HG03280 (cell line): ENCODE data around the gene PSMD14.

Source experiments
- ATAC-seq: cut with Tn5 transposase; IDR thresholded peaks from one replicate; pipeline ENCODE4 v1.9.1; 2021; ENCODE audit warnings: mild to moderate bottlenecking, moderate library complexity; ENCODE audit not compliant: unreplicated experiment

Gene PSMD14

GRCh38 chr2:161438598-161438997, 130.4 kb downstream of the PSMD14 start:
- ATAC-seq = no peak

GRCh38 chr2:161445097-161445496, 136.9 kb downstream of the PSMD14 start:
- ATAC-seq = no peak

- no peak for ATAC-seq
These were observed 140.2 kb downstream of the PSMD14 start for GRCh38 chr2:161448431-161448830.
